ENCODE data around the gene ACER2.
A peak's percentile ranks its signal among the peaks of the same experiment; 100 is the strongest.
"Not testable (repeated sequence)": the region's sequence is repeated elsewhere in the genome, so short reads cannot be mapped to it uniquely, and the experiment has no call there.

Gene ACER2

DNA sequence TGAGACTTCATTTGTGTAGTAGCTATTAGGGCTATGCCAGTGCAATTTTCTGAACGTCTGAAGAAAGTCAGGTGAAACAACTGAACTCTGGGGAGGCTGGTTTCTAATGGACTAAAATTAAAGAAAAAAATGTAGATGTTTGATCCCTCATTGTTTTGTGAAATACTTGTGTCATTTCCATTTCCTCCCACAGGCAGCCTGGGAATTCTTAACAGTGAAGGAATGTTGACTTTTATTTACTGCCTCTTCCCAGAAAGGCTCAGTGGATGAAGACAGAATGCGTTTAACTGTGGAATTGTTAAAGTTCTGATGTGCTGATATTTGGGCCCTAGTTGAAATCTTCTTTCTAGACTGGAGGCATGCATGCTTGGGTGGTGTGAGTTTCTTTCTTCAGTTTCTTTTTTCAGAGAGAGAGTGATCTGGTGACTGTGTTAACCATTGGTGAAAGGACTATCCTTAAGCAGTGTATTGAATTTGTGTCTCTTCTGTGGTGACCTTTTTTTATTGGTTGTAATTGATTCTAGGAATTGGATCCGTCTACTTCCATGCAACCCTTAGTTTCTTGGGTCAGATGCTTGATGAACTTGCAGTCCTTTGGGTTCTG, 15.5 kb downstream of the ACER2 start:
- peak; percentile 44 for DNase-seq (ENCODE audit: low spot score)
- TF ChIP-seq, protein P1, sequence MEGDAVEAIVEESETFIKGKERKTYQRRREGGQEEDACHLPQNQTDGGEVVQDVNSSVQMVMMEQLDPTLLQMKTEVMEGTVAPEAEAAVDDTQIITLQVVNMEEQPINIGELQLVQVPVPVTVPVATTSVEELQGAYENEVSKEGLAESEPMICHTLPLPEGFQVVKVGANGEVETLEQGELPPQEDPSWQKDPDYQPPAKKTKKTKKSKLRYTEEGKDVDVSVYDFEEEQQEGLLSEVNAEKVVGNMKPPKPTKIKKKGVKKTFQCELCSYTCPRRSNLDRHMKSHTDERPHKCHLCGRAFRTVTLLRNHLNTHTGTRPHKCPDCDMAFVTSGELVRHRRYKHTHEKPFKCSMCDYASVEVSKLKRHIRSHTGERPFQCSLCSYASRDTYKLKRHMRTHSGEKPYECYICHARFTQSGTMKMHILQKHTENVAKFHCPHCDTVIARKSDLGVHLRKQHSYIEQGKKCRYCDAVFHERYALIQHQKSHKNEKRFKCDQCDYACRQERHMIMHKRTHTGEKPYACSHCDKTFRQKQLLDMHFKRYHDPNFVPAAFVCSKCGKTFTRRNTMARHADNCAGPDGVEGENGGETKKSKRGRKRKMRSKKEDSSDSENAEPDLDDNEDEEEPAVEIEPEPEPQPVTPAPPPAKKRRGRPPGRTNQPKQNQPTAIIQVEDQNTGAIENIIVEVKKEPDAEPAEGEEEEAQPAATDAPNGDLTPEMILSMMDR (IDR thresholded peaks at IDR 0.05; ENCODE audit: extremely low read depth, missing control alignments): no peak

DNA sequence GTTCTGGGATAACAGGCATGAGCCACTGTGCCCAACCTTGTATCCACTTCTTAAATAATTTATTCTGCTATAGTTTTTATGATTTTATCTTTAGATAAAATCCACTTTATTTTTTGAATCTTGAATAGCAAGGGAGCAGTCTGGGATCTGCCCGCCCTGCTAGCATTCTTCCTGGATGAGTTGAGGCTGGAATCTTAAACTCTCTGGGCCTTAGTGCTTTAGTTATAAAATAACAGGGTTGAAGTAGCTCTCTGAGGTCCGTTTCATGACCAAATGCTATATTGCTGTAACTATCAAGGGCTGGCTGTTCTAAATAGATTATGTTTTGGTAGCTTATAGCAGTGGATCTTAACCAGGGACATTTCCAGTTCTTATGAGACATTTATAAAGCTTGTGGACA, 20.8 kb downstream of the ACER2 start:
- DNase-seq (ENCODE audit: low spot score): no peak
- TF ChIP-seq, protein P1 (IDR thresholded peaks at IDR 0.05; ENCODE audit: extremely low read depth, missing control alignments): no peak

DNA sequence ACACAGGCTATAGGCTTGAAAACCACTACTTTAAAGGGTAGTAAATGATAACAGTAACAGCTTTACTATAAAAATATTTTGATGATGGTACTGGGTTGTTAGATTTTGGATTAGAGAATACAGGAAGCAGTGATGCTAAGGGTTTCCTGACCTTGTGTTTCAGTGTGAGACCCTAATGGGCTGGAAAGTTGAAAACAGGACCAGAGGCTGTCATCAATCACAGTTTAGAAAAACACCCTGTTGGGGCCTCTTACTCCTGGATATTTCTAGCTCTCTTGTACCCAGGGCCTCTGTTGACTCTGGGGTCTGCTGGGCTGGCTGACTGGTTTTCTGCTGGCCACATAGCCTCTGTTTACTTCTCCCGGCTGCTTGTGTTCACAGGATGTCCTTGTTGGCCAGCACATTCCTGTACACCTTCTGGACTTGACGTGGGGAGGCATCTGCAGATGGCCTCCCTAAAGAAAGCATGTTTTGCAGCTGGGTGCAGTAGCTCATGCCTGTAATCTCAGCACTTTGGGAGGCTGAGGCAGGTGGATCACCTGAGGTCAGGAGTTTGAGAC, 21.5 kb downstream of the ACER2 start:
- TF ChIP-seq, protein P1 (IDR thresholded peaks at IDR 0.05; ENCODE audit: extremely low read depth, missing control alignments): no peak
- no peak for DNase-seq (ENCODE audit: low spot score)

DNA sequence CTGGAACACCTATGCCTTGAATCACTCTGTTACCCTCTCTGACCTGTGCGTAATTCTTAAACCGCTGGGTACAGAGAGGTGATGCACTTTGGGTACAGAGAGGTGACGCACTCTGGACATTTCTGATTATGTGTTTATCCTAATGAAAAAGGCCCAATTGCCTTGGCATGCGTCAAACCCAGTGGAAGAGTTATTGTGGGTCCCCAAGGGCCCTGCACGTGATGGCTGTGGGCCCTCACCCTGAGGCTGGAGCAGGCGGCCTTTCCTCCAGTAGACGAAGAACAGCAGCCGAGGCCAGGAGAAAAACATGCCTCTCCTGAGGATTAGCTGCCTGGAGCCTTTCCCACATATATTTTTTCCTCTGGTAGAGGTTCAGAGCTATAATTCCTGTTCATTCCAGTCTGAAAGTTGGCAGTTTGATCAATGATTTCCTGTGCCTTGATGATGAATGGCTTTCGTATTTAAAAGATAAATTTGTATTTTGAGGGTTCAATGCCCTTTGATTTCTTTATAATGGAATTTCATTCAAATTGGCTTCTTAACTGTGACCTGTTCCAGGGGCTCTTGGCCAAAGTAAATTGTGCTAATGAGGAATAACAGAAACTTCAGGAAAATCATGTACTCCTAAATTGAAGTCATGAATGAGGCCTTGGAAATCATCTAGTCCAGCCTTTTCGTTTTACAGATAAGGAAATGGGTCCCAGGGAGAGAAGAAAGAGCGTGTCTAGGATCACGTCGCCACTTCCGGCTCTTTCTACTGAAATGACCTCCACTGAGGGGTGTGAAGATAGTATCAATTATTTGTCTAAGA, 22.8 kb downstream of the ACER2 start:
- TF ChIP-seq, protein P1 (IDR thresholded peaks at IDR 0.05; ENCODE audit: extremely low read depth, missing control alignments): no peak
- DNase-seq (ENCODE audit: low spot score): no peak

DNA sequence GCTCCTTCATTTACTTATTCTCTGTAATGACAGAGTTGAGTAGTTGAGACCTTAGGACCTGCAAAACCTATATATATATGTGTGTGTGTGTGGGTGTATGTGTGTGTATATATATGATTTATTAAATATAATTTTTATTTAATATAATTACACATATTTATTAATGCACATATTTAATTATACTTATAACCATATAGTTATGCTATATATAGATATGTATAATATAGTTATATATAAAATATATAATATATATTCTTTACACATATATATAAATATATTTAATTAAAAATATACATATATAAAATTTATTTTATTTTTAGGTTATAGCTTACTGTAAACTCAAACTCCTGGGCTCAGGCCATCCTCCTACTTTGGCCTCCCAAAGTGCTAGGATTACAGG, 23.7 kb downstream of the ACER2 start:
- DNase-seq (ENCODE audit: low spot score): no peak
- TF ChIP-seq, protein P1 (IDR thresholded peaks at IDR 0.05; ENCODE audit: extremely low read depth, missing control alignments): no peak

DNA sequence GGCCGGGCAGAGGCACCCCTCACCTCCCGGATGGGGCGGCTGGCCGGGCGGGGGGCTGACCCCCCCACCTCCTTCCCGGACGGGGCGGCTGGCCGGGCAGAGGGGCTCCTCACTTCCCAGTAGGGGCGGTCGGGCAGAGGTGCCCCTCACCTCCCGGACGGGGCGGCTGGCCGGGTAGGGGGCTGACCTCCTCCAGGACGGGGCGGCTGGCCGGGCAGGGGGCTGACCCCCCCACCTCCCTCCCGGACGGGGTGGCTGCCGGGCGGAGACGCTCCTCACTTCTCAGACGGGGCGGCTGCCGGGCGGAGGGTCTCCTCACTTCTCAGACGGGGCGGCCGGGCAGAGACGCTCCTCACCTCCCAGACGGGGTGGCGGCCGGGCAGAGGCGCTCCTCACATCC, 24.9 kb downstream of the ACER2 start:
- not testable (repeated sequence) for DNase-seq (ENCODE audit: low spot score)

DNA sequence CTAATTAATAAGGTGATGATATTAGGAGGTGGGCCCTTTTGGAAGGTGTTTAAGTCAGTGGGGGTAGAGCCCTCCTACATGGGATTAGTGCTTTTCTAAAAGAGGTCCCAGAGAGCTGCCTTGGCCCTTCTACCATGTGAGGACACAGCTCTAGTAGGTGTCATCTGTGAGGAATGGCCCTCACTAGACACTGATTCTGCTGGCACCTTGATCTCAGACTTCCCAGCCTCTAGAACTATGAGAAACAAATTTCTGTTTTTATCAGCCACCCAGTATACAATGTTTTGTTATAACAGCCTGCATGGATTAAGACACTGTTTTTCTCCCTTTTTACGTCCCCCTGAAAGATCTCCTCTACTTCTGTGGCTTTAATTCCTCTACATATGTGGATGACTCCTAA, 31.6 kb downstream of the ACER2 start:
- no peak for DNase-seq (ENCODE audit: low spot score)

More for the DNA sequence above, 31.6 kb downstream of the ACER2 start:
- TF ChIP-seq, protein P1 (IDR thresholded peaks at IDR 0.05; ENCODE audit: extremely low read depth, missing control alignments): no peak

Measured in GM20000 (cell line).